Trophoblast cell (in vitro differentiated cells and primary cell): ENCODE measurements around the gene HPGD.

Experiments used
- DNase-seq, 2 donors: peaks; one replicate each; pipeline ENCODE4 v3.0.0-alpha.2; 2016
- H2AFZ ChIP-seq: 2 replicates; pipeline ENCODE4 v1.6.1; 2013; ENCODE audit warnings: low read length, moderate library complexity, mild to moderate bottlenecking; ENCODE audit not compliant: insufficient read depth, poor library complexity
- H2AK5ac ChIP-seq: 2 replicates; pipeline ENCODE4 v1.6.1; 2013; ENCODE audit warnings: mild to moderate bottlenecking, low read length
- H2BK120ac ChIP-seq: 2 replicates; pipeline ENCODE4 v1.6.1; 2013; ENCODE audit warnings: low read length, mild to moderate bottlenecking, moderate library complexity; ENCODE audit not compliant: insufficient read depth, poor library complexity
- H2BK12ac ChIP-seq: 2 replicates; pipeline ENCODE4 v1.6.1; 2013; ENCODE audit warnings: mild to moderate bottlenecking, low read length, moderate library complexity
- H2BK5ac ChIP-seq: 2 replicates; pipeline ENCODE4 v1.6.1; 2013; ENCODE audit warnings: low read length, low read depth, moderate library complexity, mild to moderate bottlenecking; ENCODE audit not compliant: poor library complexity
- H3K14ac ChIP-seq: 2 replicates; pipeline ENCODE4 v1.6.1; 2013; ENCODE audit warnings: mild to moderate bottlenecking, low read length
- H3K18ac ChIP-seq: 2 replicates; pipeline ENCODE4 v1.6.1; 2013; ENCODE audit warnings: mild to moderate bottlenecking, low read length
- H3K23ac ChIP-seq: 2 replicates; pipeline ENCODE4 v1.6.1; 2013; ENCODE audit warnings: low read length
- H3K27ac ChIP-seq: 2 replicates; pipeline ENCODE4 v1.5.1; 2013; ENCODE audit warnings: low read depth, mild to moderate bottlenecking, inconsistent platforms, low read length, moderate library complexity
- H3K27me3 ChIP-seq: 2 replicates; pipeline ENCODE4 v1.6.1; 2013; ENCODE audit warnings: inconsistent platforms, mild to moderate bottlenecking, low read length, moderate library complexity; ENCODE audit not compliant: insufficient read depth
- H3K36me3 ChIP-seq, 2 experiments: 1 replicate in 1 of 2; 2 replicates in 1 of 2; pipeline ENCODE4 v1.6.1; 2013; ENCODE audit warnings: low read length in 2 of 2, mild to moderate bottlenecking in 2 of 2, moderate library complexity in 1 of 2; ENCODE audit not compliant: insufficient read depth in 2 of 2, control insufficient read depth in 1 of 2
- H3K4ac ChIP-seq: 2 replicates; pipeline ENCODE4 v1.6.1; 2013; ENCODE audit warnings: low read depth, mild to moderate bottlenecking, low read length, moderate library complexity
- H3K4me1 ChIP-seq, 2 experiments: 1 replicate in 1 of 2; 2 replicates in 1 of 2; pipeline ENCODE4 v1.6.1; 2013; ENCODE audit warnings: low read length in 2 of 2, mild to moderate bottlenecking in 2 of 2, moderate library complexity in 1 of 2; ENCODE audit not compliant: insufficient read depth in 2 of 2, control insufficient read depth in 1 of 2
- H3K4me2 ChIP-seq: 2 replicates; pipeline ENCODE4 v1.6.1; 2013; ENCODE audit warnings: inconsistent platforms, mild to moderate bottlenecking, low read length, moderate library complexity
- H3K4me3 ChIP-seq: 2 replicates; pipeline ENCODE4 v1.5.1; 2013; ENCODE audit warnings: mild to moderate bottlenecking, low read depth, low read length, inconsistent platforms
- H3K79me1 ChIP-seq: one replicate; pipeline ENCODE4 v1.6.1; 2013; ENCODE audit warnings: low read length
- H3K79me2 ChIP-seq: 2 replicates; pipeline ENCODE4 v1.6.1; 2013; ENCODE audit warnings: low read length, mild to moderate bottlenecking; ENCODE audit not compliant: control insufficient read depth, insufficient read depth, poor library complexity
- H3K9ac ChIP-seq: 2 replicates; pipeline ENCODE4 v1.6.1; 2013; ENCODE audit warnings: mild to moderate bottlenecking, low read length
- H3K9me3 ChIP-seq: 2 replicates; pipeline ENCODE4 v1.6.1; 2013; ENCODE audit warnings: low read depth, mild to moderate bottlenecking, control low read depth, inconsistent platforms, low read length; ENCODE audit not compliant: insufficient read depth
- H4K12ac ChIP-seq: 2 replicates; pipeline ENCODE4 v1.6.1; 2013; ENCODE audit warnings: low read depth, mild to moderate bottlenecking, low read length, moderate library complexity
- H4K8ac ChIP-seq: 2 replicates; pipeline ENCODE4 v1.6.1; 2013; ENCODE audit warnings: low read depth, mild to moderate bottlenecking, low read length, moderate library complexity
- H4K91ac ChIP-seq: one replicate; pipeline ENCODE4 v1.6.1; 2013; ENCODE audit warnings: low read depth, mild to moderate bottlenecking, low read length, moderate library complexity
- WGBS: extraction: QIAGEN DNeasy Blood & Tissue Kit; methylation state at CpG from one replicate; pipeline ENCODE4 v1.1.7; 2013; ENCODE audit warnings: missing lambda C conversion rate; ENCODE audit not compliant: insufficient read length, insufficient coverage; ENCODE audit errors: extremely low coverage; 5-methylcytosine and 5-hydroxymethylcytosine counted together

Gene HPGD

GRCh38 chr4:174505007-174505406 lies 17.3 kb downstream of the HPGD start:
- no CpG with 5 or more reads among the region's 3 CpGs for WGBS
- no peak overlapping the region for H2BK120ac ChIP-seq
- no peak overlapping the region for H3K4ac ChIP-seq
- no peak overlapping the region for H4K12ac ChIP-seq
- H4K91ac ChIP-seq = no peak overlapping the region
- H3K18ac ChIP-seq = no peak overlapping the region
- no peak overlapping the region for H4K8ac ChIP-seq
- H2AFZ ChIP-seq = no peak overlapping the region
- H3K36me3 ChIP-seq = peaks cover 4 to 8% of the 10 kb centered on the region in 2 experiments
- no peaks in the 10 kb centered on the region for H3K79me1 ChIP-seq
- H3K27me3 ChIP-seq = no peaks in the 10 kb centered on the region
- H3K9ac ChIP-seq = no peak overlapping the region
- no peak overlapping the region for H2BK12ac ChIP-seq
- no peaks in the 10 kb centered on the region for H3K4me1 ChIP-seq
- no peak for DNase-seq
- no peak overlapping the region for H3K14ac ChIP-seq
- no peak overlapping the region for H2AK5ac ChIP-seq
- no peak overlapping the region for H3K4me2 ChIP-seq
- H3K4me3 ChIP-seq = no peak overlapping the region
- no peaks in the 10 kb centered on the region for H3K79me2 ChIP-seq
- no peaks in the 10 kb centered on the region for H3K9me3 ChIP-seq
- H3K23ac ChIP-seq = no peak overlapping the region
- no peak overlapping the region for H2BK5ac ChIP-seq
- no peak overlapping the region for H3K27ac ChIP-seq

- H3K4me1 ChIP-seq = no peaks in the 10 kb centered on the region
- H3K36me3 ChIP-seq = peaks cover 4 to 8% of the 10 kb centered on the region in 2 experiments
- H3K4me2 ChIP-seq = no peak overlapping the region
- no peak overlapping the region for H4K91ac ChIP-seq
- H3K4me3 ChIP-seq = no peak overlapping the region
- H3K27ac ChIP-seq = no peak overlapping the region
- H2BK5ac ChIP-seq = no peak overlapping the region
- H2AK5ac ChIP-seq = no peak overlapping the region
- no peak overlapping the region for H4K8ac ChIP-seq
- no peak overlapping the region for H3K23ac ChIP-seq
- peak in 1 of 2 donors; percentile 44 for DNase-seq
- H3K14ac ChIP-seq = no peak overlapping the region
- no peak overlapping the region for H4K12ac ChIP-seq
- no peak overlapping the region for H2BK120ac ChIP-seq
- H2BK12ac ChIP-seq = no peak overlapping the region
- H3K18ac ChIP-seq = no peak overlapping the region
- H3K79me1 ChIP-seq = no peaks in the 10 kb centered on the region
- no peaks in the 10 kb centered on the region for H3K79me2 ChIP-seq
- no peaks in the 10 kb centered on the region for H3K27me3 ChIP-seq
- no peak overlapping the region for H3K9ac ChIP-seq
- no peak overlapping the region for H3K4ac ChIP-seq
- WGBS = no CpG with 5 or more reads among the region's 3 CpGs
- H3K9me3 ChIP-seq = no peaks in the 10 kb centered on the region
- H2AFZ ChIP-seq = no peak overlapping the region
Measured at GRCh38 chr4:174503079-174503715, 19.1 kb downstream of the HPGD start.

DNA sequence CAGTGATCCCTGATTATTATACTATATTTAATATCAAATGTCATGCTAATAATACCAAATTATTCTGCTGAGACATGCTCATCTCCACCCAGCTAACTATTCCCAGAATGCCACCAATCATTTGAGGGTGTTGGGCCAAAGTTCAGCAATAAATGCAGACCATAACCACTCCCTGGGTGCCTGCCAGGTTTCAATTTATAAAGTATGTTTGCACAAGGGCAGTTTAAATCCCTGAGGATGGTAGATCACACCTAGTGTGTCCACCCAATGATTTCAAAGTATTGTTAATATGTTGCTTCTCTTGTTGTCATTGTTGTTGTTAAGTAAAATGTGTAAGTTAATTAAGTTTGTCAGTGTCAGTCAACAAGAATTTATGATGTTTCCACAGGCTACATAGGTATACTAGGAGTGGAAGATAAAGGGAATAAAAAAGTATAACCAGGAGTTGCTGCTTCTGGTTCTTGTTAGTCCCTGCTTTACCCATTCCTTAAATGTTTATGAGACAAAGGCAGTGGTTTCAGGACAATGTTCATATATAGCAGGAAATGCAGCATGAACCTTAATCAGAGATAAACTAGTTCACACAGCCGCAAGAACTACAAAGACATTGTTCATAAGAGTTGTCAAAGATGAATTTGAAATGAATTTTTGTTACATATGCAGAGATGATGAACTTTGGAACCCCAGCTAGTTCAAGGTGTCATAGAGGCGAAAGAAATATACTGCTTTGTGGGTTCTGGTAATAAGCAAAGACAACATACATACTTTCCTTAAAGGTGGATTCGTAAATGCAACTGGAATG lies 25.5 kb downstream of the HPGD start:
- Histone ChIP-seq H2BK5ac (no peak overlapping the region), H3K79me1 (peaks cover 1% of the 10 kb centered on the region), H3K27ac (no peak overlapping the region), H2BK120ac (no peak overlapping the region), H2AFZ (no peak overlapping the region), H2BK12ac (no peak overlapping the region), H3K4me3 (no peak overlapping the region), H3K4ac (no peak overlapping the region), H3K9ac (no peak overlapping the region), H3K27me3 (no peaks in the 10 kb centered on the region), H3K14ac (no peak overlapping the region), H4K8ac (no peak overlapping the region), H4K91ac (no peak overlapping the region), H3K79me2 (no peaks in the 10 kb centered on the region), H4K12ac (no peak overlapping the region), H3K4me1 (no peaks in the 10 kb centered on the region), H2AK5ac (no peak overlapping the region), H3K18ac (no peak overlapping the region), H3K23ac (no peak overlapping the region), H3K4me2 (no peak overlapping the region), H3K36me3 (peaks cover 0 to 1% of the 10 kb centered on the region in 2 experiments), H3K9me3 (peaks cover 1% of the 10 kb centered on the region)
- DNase-seq = peak in 1 of 2 donors; percentile 61
- no CpG with 5 or more reads among the region's 3 CpGs for WGBS

- Histone ChIP-seq H4K91ac (no peak overlapping the region), H3K27me3 (no peaks in the 10 kb centered on the region), H3K36me3 (peaks cover 0 to 1% of the 10 kb centered on the region in 2 experiments), H3K79me1 (peaks cover 1% of the 10 kb centered on the region), H2AFZ (no peak overlapping the region), H4K8ac (no peak overlapping the region), H3K4me2 (no peak overlapping the region), H3K18ac (no peak overlapping the region), H3K4ac (no peak overlapping the region), H4K12ac (no peak overlapping the region), H3K23ac (no peak overlapping the region), H2BK5ac (no peak overlapping the region), H2BK120ac (no peak overlapping the region), H3K4me1 (no peaks in the 10 kb centered on the region), H3K79me2 (no peaks in the 10 kb centered on the region), H3K4me3 (no peak overlapping the region), H3K9ac (no peak overlapping the region), H2BK12ac (no peak overlapping the region), H3K27ac (no peak overlapping the region), H3K14ac (no peak overlapping the region), H2AK5ac (no peak overlapping the region), H3K9me3 (peaks cover 1% of the 10 kb centered on the region)
- WGBS = no CpG with 5 or more reads among the region's 2 CpGs
- DNase-seq = no peak
Measured at GRCh38 chr4:174495626-174496025, 26.7 kb downstream of the HPGD start.
